SKM-1 treated with dmso at 0.1 percent for 144 hours (cell line): ENCODE results near the gene SPA17.
A peak's percentile ranks its signal among the peaks of the same experiment; 100 is the strongest.

ENCODE experiments used
- DNase-seq: peaks from one replicate; lab custom pipeline; 2025; ENCODE audit not compliant: unreplicated experiment; lab: John Stamatoyannopoulos, UW

Gene SPA17

DNA sequence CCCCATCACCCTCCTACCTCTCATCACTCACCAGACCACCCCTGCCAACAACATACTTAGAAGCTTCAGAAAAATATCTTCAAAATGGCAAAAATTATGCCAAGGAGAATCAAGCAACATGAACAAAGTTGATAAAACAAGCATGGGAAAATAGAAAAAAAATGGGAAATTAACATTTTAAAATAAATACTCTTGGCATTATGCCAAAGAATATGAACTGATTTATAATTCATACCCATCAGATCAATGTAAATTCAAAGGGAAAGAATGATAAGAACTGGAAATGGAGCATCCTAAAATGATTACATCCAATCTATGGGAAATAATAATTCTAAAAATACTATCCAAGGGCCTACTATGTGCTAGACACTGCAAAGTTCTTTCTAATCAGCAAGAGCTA lies 12.2 kb upstream of the SPA17 start:
- no peak for DNase-seq

DNA sequence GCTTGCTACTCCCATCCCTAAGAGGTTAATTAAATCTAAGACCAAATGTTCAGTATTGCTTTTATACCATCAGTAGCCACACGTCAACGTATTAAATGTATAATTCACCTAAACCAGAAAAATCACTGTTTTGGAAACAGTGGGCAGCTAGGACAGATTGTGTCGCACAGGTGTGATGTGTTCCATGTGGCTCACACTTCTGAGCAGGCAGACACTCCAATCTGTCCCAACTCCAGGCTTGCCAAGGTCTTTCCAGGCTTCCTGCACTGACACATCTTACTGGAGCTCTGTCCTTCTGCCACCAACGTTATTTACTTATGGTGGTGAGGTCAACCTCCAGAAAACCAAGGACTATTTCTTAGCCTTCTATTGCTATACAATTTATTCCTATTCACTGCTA lies 11.6 kb upstream of the SPA17 start:
- DNase-seq, result no peak

DNA sequence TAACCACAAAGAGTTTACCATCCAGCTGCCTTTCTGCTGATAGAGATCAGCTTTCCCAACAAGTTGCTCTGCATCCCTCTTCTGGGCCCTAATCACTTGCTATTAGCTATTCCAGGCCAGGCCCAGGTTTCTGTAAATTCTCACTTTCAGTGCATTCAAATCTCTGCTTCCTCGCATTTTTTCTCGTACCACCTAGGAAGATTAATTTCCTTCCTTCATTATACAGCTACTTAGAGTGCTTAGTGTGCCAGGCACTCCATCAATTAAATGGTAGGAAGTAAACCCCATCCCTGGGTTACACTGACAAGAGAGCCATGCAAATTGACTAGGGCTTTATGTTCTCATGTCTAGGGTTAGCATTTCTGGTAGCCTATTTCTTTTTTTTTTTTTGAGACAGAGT lies 9.8 kb upstream of the SPA17 start:
- DNase-seq, result no peak

DNA sequence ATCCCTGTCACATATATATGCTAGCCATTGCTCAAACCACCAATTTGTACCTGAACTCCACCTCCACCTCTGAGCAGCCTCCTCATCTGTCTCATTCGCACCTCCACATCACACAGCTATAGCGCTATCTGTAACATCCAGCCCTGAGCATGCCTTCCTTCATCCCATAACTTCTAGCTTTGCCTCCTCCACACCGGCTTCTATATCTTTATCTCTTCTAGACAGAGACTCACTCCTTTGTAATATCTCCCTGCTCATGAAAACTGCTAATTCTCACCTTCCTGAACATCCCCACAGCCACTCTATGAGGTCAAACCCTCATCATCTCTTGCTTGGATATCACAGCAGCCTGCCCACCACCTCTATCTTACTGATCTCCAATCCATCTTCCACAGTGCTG lies 6.1 kb upstream of the SPA17 start:
- no peak for DNase-seq

DNA sequence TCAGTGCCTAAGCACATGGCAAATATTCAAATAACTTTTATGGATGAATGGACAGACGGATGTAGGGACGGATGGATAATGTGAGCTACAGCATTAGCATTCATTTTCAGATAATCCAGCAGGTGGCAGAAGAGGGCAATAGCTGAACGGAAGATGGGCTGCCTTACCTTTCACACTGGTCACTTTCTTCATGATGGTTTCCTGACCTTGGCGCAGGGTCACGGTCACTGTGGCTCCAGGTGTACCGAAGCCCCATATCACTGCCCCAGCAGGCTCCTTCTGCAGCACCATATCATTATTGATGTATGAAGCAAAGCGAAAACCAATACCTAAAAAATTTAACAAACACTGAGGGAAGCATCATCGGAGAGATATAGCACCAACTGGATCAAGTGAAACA lies 4.5 kb upstream of the SPA17 start:
- DNase-seq, result peak; percentile 55

DNA sequence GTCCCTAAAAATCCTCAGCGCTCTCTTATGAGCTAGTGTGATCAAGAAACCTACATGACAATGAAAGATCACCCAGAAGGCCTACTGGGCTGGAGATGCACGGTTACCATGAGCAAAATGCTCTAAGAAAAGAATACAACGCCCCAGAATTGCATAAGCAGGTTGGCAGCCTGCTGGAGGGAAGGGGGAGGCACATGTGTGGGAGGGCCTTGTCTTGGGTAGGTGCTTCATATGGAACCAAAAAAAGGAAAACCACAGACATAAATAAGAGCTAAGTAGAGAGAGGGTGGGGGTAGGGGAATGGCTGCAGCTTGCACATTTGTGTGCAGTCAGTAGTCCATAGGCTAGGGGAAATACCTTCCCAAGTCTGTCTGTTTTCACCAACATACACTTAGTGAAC lies 3.0 kb upstream of the SPA17 start:
- peak; percentile 90 for DNase-seq

DNA sequence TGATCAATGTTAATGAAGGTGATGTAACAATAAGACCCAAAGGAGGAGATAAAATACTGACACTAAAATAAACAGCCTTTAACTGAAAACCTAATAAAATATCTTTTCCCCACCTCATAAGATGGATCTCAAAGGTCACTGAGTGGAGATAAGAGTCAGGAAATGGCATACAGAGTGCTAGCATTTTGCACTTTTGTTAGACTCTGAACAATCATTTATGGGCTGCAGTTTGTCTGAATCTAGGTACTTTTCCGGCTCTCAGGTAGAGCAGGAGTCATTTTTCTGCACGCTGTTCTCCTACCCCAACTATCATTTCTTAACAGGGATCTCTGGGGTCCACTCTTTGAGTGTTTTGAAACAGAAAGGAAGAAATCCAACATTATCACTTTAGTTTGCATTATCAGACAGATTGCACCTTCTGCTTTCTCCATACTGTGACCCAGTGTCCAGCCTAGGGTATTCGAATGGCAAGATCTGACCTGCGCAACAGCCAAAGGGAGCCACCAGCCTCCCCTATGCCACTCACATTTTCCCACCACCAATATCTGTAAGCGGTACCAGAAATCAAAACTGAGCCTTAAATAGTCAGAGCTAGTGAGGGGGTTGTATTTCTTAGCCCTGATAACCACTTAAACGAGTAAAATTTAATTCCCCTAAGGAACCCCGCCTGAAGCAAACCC lies 1.0 kb upstream of the SPA17 start:
- no peak for DNase-seq

DNA sequence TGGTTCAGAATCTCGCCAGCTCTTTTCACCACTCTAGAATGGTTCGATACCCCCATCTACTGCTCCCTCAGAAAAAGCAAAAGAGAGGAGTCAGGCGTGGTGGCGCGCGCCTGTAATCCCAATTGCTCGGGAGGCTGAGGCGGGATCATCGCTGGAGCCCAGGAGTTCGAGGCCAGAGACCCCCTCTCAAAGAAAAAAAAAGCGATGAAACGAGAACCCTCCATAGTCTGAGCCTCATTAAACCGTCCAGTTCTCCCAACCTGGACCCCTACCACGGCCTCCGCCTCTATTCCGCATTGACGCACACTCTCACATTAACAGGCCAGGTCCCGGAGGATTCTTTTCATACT lies 439 bp downstream of the SPA17 start:
- DNase-seq, result no peak

DNA sequence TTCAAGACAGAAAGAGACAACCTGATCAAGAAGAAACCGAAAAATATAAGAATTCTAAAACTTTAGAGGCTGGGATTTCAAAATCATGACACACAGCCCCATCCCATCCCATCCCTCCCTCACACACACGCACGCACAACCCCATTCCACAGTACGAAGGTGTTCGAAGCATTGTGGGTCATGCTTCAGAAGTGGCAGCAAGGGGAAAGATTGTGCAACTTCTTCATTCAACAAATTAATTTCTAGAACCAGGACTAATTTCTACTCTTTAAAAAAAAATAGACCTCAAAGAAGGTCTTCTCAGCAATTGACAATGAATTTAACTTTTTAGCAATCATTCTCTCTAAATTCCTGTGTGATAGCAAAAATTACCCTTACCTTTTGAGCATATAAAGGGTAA lies 867 bp downstream of the SPA17 start:
- no peak for DNase-seq

DNA sequence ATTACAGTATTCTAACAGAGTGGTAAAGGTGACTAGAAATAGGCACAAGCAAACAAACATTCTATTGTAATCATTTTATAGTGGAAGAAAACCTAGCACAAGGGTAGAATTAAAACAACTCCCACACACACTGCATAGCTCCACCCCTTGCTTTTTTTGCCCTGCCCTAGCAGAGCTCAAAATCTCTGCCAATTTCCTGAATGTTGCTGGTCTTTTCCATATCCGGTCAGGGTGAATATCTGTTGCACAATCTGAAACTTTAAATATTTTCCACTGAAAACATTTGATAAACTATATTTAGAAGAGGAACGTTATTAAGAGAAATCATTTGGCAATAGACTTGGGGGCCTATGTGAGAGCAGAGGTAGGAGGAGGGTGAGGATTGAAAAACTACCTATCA lies 2.7 kb downstream of the SPA17 start:
- DNase-seq, result no peak

DNA sequence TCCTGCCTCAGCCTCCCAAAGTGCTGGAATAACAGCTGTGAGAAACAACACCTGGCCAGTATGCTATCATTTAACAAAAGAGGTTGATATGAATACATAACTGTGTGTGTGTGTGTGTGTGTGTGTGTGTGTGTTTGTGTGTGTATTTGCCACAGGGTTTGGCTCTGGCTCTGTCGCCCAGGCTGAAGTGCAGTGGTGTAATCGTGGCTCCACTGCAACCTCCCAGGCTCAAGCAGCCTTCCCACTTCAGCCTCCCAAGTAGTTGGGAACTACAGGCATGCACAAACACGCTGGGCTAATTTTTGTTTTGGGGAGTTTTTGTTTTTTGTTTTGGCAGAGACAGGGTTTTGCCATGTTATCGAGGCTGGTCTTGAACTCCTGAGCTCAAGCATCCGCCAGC lies 4.7 kb downstream of the SPA17 start:
- no peak for DNase-seq

DNA sequence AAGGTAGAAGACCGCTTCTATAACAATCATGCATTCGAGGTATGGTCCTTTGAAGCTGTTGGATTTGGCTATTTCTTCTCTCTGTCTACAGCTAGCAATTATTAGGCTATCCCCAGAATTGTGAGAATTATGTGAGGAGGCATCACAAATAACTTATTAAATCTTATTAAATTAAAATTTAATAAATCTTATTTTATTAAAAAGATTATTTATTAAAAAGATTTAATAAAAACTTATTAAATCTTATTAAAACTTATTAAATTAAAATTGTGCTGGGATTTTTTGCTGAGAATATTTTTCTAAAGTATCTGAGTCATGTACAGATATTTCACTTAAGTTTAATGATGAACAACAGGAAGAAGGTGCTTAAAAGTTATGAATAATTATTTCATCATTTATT lies 7.7 kb downstream of the SPA17 start:
- DNase-seq, result no peak

DNA sequence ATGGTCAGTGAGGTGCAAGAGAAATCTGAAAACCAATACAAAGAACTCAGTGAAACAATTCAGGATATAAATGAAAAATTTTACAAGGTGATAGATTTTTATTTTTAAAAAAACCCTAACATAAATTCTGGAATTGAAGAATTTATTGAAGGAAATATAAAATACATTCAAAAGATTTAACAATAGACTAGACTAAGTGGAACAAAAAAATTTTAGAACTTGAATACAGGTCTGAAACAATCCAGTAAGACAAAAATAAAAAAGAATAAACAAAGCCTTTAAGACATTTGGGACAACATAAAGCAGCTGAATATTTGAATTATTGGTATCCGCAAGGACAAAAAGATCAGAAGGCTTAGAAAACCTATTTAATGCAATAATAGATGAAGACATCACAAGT lies 8.7 kb downstream of the SPA17 start:
- DNase-seq, result no peak

DNA sequence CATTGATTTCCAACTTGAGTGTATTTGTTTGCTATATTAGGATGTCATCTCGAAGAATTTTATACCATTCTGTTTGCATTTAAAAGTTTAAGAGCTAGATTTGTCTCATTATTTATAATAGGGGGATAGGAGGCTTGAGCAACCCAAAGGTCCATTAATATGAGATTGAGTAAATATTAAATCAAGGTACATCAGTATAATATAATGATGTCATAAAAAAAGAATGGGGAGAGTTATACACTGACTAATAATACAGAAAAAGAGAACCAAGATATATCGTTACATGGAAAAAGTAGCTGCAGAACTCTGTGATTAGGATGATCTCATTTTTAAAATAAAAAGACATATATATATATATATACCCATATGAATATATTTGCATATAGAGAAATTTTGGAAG lies 19.4 kb downstream of the SPA17 start:
- DNase-seq, result no peak

DNA sequence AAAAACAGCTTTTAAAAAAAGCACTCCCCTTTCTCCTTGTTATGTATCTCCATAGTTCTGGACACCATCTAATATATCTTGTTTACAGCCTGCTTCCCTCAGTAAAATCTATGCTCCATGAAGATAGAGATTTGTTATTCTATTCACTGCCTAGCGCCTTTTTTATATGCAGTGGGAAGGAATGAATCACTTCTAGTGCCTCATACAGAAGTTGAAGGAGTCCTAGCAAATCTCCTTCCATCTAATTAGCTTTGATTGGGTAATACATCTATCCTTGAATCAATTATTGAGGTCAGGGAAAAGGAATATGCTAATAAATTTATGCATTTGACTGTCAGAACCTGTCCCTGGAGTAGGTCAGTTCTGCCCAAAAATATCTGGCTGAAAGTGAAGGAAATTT lies 25.8 kb downstream of the SPA17 start:
- DNase-seq, result no peak

DNA sequence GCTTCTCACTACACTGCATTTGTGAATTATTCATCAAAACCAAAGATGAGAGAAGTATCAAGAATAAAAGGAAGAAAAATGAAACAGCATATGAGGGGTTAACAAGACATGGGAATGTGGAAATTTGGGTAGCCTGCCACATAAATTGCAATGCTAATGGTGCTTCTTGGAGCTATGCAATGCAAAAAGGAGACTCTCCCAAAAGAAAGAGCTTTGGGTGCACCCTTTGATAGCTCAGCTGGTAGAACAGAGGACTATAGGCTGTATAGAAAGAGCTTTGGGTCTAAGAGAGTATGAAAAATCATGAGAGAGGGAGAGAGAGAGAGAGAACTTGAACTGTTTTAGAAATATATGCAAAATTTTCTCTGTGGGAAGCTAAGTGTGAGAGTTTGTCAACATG lies 26.3 kb downstream of the SPA17 start:
- no peak for DNase-seq

DNA sequence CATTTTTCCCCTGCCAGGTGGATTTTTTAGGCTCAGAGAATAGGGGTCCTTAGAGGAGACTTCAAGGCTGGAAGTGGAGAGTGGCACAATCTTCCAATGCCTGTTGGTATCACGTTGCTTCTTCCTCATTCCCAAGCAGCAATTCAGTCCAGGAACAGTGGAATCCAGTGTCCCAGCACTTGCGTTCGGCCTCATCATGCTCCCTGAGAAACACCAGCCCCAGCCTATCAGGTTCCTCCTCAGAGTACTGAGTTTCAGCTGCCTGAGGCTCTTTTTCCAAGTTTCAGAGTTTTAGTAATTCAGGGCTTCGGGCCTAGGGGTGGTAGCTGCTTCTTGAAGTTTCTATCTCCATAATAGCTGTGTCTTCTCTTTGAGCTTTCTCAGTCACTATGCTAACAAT lies 34.1 kb downstream of the SPA17 start:
- DNase-seq, result no peak

DNA sequence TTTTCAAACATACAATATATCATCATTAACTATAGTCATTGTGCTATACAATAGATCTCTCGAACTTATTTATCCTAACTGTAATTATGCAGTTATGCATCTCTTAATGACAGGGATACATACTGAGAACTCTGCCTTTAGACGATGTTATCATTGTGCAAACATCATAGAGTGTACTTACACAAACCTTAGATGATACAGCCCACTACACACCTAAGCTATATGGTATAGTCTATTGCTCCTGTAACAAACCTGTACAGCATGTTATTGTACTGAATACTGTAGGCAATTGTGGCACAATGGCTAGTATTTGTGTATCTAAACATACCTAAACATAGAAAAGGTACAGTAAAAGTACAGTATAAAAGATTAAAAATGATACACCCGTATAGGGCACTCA lies 38.7 kb downstream of the SPA17 start:
- no peak for DNase-seq

DNA sequence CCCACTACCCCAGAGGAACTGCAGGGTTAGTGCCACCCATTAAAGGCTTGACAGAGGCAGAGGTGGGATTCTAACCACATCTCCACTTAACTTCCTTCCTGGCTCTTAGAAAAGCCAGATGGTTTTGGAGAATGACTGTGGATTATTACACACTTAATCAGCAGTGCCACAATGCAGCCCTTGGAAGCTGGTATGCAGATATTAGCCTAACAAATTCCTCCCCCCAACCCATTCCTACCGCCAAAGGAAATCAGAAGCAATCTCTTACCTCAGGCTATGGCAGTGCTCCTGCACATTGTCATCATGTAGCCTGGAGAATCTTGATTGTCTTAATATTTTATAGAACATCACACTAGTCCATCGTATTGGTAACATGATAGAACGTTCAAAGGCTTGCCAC lies 42.9 kb downstream of the SPA17 start:
- no peak for DNase-seq

DNA sequence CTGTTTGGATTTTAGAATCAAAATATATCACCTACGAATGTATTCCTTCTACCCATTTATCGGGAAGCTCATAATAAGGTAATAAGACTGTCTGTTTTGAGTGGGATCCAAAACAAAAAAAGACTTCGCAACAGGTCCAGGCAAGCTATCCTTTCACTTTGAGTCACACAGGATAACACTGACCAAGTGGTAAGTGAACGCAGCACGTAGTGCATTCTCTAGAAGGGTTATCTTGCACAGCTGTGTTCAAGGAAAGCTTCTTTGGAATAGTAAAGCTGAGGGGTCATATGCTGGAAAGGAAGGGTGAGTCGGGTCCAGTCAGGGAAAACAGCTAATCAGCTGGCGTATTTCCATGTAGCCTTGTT lies 43.7 kb downstream of the SPA17 start:
- no peak for DNase-seq

DNA sequence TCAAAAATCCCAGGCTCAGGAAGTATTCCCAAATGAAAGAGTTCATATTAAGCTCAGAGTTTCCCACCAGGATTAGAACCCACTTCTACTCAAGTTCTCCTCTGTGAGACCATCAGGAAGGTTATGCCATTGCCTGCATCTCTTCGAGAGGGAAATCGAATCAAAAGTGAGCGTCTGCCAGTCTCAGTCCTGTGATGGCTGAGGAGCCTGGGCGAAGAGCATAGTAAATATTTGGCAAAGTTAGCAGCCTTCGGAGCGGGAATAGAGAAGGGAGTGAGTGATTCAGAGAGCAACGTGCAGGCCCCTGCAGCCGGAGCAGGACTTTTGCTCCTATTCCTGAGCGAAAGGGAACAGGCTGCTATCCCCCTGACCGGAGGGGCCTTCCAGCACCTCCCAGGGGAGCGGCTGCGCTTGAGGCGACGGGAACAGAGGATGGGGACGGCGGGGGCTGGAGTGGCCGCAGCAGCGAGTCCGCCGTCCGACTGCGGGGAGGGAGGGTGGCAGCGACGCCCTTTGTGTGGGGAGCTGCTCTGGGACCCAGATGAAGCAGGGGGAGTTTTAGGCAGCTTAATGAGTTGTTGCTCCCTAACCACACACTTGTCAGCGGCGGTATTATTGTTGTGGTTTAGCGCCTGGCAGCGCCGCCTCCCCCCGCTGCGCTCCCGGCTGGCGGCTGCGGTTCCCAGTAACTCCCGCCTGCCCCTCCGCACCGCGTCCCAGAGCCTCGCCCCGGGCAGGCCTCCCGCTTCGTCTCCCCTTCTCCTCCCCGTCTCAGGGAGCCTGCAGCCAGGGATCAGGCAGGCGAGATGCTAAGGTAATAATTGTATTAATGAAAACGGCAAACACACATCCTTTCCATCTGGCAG lies 44.3 kb downstream of the SPA17 start:
- no peak for DNase-seq

DNA sequence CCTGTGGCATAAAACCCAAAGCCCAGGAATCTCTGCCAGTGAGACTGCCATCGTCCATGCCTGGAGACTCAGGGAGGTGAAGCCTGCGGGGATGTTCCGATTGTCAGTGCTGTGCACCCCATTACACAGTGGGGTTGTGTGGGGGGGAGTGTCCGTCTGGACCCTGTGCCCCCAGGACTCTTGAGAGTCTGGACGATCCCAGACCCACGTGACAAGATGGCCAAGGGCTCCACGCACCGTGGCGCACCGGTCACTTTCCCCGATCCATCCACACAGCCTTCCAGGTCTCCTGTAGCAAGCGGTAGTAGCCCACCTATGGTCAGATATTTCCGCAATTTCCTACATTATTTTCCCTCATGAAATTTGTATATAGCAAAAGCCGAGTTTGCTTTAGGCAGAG lies 45.1 kb downstream of the SPA17 start:
- DNase-seq, result no peak

DNA sequence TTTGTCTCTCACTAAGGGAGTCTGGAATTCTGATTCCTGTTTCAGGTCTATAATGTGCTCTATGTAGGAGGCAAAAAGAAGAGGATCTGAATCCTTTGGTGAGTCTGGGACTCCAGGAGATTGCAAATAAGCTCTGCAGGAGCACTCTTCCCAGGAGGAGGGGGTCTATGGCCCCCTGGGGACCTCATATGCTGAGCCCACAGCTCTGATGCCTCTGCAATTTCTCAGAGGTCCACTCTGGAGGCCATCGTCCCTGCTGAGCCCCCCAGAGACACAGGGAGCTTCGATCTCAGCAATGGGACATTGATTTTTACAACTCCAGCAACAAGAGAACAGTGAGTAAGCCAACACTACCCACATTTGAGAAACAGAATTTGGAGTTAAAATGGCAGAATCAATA lies 45.8 kb downstream of the SPA17 start:
- no peak for DNase-seq
